Stomach (tissue), 4 donors: ENCODE data around the gene CACNG4.

ENCODE experiments used
- EP300 ChIP-seq: sonication (generic); formaldehyde crosslinking; IDR thresholded peaks from one replicate; pipeline ENCODE4 v1.6.1; 2017; ENCODE audit warnings: antibody characterized with exemption
- POLR2A ChIP-seq, 4 donors: fragments of 450-650 bp; IDR thresholded peaks; one replicate each; pipeline ENCODE4 v1.6.1; 2016; ENCODE audit warnings: antibody characterized with exemption in 4 of 4, control low read depth in 2 of 4, mild to moderate bottlenecking in 1 of 4, moderate library complexity in 1 of 4
- POLR2AphosphoS5 ChIP-seq, 3 donors: sonication (generic); formaldehyde crosslinking; IDR thresholded peaks; one replicate each; pipeline ENCODE4 v1.6.1; 2016; ENCODE audit warnings: antibody characterized with exemption in 3 of 3
- TF ChIP-seq, protein P1 (sequence below), 7 experiments: fragments of 450-650 bp in 4 of 7; fragments of 200-600 bp in 3 of 7; sonication (generic) in 3 of 7; IDR thresholded peaks; one replicate each; pipeline ENCODE4 v1.5.1; 2016 to 2019; ENCODE audit warnings: antibody characterized with exemption in 7 of 7, control low read depth in 2 of 7, mild to moderate bottlenecking in 1 of 7

DNA sequence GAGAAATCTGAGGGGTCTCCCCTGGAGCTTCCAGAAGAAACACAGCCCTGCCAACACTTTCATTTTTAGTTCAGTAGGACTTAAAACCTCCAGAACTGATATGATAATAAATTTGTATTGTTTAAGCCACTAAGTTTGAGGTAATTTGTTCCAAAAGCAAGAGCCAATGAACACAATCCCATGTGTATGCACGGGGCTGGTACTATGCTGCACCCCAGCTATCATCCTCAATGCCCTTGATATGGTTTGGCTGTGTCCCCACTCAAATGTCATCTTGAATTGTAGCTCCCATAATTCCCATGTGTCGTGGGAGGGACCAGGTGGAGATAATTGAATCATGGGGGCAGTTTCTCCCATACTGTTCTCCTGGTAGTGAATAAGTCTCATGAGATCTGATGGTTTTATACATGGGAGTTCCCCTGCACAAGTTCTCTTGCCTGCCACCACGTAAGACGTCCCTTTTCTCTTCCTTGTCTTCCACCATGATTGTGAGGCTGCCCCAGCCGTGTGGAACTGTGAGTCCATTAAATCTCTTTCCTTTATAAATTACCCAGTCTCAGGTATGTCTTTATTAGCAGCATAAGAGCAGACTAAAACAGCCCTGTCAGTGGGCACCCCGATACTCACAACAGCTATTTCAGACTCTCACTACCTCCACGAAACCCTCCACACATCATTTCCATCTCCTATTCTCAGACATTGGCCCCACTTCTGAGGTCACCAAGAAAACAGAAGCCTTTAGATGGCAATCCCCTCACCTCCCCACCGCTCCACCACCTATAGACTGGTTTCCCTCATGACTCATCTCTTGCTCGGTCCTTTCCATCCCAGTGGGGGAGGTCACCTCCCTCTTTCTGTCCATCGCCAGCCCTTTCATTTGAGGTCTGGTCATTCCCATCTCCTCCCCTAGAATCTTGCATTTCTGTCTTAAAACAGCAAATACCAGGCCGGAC is 70.9 kb downstream of the CACNG4 start:
- TF ChIP-seq EP300 (no peak), POLR2A (IDR thresholded peaks at IDR 0.05) (no peak), POLR2AphosphoS5 (IDR thresholded peaks at IDR 0.05) (no peak)
- TF ChIP-seq, protein P1, sequence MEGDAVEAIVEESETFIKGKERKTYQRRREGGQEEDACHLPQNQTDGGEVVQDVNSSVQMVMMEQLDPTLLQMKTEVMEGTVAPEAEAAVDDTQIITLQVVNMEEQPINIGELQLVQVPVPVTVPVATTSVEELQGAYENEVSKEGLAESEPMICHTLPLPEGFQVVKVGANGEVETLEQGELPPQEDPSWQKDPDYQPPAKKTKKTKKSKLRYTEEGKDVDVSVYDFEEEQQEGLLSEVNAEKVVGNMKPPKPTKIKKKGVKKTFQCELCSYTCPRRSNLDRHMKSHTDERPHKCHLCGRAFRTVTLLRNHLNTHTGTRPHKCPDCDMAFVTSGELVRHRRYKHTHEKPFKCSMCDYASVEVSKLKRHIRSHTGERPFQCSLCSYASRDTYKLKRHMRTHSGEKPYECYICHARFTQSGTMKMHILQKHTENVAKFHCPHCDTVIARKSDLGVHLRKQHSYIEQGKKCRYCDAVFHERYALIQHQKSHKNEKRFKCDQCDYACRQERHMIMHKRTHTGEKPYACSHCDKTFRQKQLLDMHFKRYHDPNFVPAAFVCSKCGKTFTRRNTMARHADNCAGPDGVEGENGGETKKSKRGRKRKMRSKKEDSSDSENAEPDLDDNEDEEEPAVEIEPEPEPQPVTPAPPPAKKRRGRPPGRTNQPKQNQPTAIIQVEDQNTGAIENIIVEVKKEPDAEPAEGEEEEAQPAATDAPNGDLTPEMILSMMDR (IDR thresholded peaks at IDR 0.05), result no peak
